Activated CD4-positive, alpha-beta T cell treated with anti-CD3 and anti-CD28 coated beads, Interleukin-2, amount 50 U/mL, for 4 hours (primary cell): ENCODE measurements around the gene MYO7B.
A peak's percentile ranks its signal among the peaks of the same experiment; 100 is the strongest.
"Not testable (repeated sequence)": the region's sequence is repeated elsewhere in the genome, so short reads cannot be mapped to it uniquely, and the experiment has no call there.

Source experiments
- DNase-seq, 2 experiments: peaks; one replicate each; pipeline ENCODE4 v3.0.0-alpha.2; 2020

Gene MYO7B

DNA sequence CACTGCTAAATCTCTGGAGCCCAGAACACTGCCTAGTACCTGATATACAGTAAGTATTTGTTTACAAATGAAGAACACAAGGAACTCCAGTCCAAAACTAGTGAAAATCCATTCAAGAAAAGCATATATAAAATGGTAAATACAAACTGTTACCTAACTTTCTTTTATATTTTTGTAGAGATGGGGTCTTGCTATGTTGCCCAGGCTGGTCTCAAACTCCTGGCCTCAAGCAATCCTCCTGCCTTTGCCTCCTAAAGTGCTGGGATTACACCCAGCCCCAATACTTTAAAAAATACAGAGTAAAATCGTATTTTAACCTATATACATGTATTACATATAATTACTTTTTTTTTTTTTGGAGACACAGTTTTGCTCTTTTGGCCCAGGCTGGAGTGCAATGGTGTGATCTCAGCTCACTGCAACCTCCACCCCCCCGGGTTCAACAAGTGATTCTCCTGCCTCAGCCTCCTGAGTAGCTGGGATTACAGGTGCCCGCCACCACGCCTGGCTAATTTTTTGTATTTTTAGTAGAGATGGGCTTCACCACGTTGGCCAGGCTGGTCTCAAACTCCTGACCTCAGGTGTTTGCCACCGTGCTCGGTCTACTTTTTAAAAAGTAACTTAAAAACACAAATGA lies 11.2 kb upstream of the MYO7B start:
- DNase-seq, result not testable (repeated sequence)

DNA sequence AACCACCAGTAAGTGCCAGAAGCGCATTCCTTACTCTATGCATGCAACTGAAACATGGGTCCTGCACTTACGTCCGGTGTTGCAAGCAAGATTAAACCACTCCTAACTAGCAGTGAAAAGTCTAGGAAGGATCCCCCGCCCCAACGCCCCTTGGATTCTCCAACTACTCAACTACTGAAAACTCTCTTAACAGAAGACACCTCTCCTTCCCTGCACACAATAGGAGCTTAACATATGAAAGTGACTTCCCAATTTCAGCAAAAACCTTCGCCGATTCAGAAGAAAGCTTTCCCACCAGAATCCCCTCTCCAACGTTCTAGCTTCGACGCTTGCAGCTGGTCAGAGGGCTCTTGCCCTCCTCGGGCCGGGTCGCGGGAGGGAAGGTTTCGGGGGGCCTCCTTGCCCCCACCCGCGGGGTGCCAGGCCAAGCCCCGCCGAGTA lies 9.8 kb upstream of the MYO7B start:
- no peak for DNase-seq

- peak; percentile 86 to 88 for DNase-seq
Measured at GRCh38 chr2:127526132-127527000, 9.1 kb upstream of the MYO7B start, which contains the start of gene IWS1. IWS1 (minus strand) TSS chr2:127526489; CDS start chr2:127526208, 281 bp downstream.

- no peak for DNase-seq
Measured at GRCh38 chr2:127527001-127527804, 8.3 kb upstream of the MYO7B start.

GRCh38 chr2:127528487-127528886 lies 7.0 kb upstream of the MYO7B start:
- DNase-seq, result no peak

- DNase-seq, result not testable (repeated sequence)
Measured at GRCh38 chr2:127529416-127529815, 6.1 kb upstream of the MYO7B start.

DNA sequence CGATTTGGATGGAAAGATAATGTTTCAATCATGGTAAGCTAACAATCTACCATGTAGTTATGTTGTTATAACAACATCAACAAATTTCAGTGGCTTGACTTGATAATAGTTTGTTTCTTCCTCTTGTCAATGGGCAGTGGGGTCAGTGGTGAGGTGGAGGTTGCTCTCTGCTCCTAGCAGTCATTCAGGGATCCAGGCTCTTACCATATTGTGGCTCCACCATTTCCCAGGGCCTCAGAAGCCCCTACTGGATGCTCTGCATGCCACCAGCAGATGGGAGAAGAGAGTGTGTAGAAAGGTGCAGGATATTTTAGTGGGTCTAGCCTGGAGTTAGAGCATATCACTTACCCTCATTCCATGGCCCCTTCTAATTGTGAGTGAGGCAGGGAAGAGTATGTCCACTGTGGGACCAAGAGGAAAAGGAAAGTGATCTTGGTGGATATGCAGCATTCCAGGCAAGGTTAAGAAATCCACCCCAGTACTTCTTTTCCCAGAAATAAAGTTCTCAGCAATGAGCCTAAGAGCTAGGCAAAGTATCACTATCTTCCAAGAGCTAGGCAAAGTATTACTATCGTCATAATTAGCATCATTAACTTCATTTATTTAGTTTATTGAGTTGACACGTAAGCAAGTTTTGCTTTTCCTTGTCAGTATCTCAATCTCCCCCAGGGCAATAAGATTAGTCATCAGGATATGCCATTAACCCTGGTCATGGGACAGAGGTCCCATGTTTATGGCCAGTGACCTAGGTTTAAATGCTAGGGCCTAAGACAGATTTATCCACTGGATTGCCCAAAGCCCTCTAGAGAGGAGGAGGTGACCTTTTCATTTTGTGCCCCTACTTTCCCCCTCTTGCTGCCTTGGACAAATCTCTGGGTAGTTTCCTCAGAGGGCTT lies 5.0 kb upstream of the MYO7B start:
- no peak for DNase-seq

DNA sequence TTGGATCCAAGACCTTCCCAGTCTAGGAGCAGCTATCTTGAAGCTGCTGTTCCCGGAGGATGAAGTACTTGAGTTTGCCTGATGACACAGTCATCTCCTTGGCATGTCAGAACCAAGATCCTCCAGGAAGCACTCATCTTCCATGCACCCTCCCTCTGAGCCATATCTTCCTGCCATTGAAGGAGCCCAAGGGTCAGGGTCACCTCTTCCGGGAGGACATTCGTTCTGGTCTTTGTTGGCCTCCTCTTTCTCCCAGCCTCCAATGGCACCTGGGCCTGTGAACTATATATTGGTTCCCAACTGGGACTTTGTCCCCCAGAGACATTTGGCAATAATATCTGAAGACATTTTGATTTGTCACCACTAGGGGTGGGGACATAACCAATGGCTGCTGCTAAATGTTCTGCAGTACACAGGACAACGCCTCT lies 4.2 kb upstream of the MYO7B start:
- no peak for DNase-seq

GRCh38 chr2:127532296-127532695 lies 3.2 kb upstream of the MYO7B start:
- DNase-seq, result no peak

- no peak for DNase-seq
Measured at GRCh38 chr2:127535918-127536317, 435 bp downstream of the MYO7B start.

- no peak for DNase-seq
Measured at GRCh38 chr2:127536707-127537541, 1.4 kb downstream of the MYO7B start.

DNA sequence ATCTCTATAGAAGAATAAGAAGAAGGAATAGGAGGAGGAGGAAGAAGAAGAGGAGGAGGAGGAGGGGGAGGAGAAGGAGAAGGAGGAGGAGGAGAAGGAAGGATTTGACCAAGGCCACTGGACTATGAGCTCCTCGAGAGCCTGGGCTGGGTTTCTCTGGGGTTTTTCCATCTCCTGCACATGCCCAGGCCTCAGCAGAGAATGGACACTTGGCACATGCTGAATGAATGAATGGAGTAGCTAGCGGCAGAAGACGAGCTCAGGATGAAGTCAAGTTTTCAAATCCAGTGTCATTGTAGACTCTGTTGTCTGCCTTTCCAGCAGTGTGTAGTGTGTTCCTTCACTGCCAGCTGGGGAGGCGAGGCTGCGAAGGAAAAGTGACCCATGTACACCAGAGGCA lies 2.2 kb downstream of the MYO7B start:
- DNase-seq, result no peak

DNA sequence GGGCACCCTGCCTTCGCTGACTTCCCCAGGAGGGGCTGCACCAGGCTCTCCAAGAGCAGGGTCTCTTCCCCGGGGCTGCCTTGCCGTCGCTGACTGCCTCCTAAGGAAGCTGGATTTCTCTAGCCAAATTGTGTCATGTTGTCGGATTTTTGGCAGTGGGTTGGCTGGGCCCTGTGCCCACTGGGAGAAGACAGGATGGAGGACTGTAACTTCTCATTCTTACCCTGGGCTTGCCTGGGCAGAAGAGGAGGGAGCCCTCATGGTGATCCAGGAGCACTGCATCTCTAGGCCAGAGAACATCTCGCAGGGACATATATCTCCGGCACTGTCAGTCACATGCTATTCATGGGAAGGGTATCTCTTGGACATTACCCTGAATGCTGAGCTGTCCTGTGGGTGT lies 6.3 kb downstream of the MYO7B start:
- DNase-seq, result no peak

GRCh38 chr2:127542231-127542630 lies 6.7 kb downstream of the MYO7B start:
- DNase-seq, result no peak

DNA sequence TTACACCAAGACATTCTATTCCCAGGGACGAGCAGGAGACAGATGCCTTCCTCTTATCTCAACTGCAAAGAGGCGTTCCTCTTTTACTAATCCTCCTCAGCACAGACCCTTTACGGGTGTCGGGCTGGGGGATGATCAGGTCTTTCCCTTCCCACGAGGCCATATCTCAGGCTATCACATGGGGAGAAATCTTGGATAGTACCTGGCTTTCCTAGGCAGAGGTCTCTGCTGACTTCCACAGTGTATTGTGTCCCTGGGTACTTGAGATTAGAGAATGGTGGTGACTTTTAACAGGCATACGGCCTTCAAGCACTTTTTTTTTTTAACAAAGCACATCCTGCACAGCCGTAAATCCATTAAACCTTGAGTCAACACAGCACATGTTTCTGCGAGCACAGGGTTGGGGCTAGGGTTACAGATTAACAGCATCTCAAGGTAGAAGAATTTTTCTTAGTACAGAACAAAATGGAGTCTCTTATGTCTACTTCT lies 7.6 kb downstream of the MYO7B start:
- not testable (repeated sequence) for DNase-seq

GRCh38 chr2:127545189-127545588 lies 9.7 kb downstream of the MYO7B start:
- DNase-seq, result no peak

DNA sequence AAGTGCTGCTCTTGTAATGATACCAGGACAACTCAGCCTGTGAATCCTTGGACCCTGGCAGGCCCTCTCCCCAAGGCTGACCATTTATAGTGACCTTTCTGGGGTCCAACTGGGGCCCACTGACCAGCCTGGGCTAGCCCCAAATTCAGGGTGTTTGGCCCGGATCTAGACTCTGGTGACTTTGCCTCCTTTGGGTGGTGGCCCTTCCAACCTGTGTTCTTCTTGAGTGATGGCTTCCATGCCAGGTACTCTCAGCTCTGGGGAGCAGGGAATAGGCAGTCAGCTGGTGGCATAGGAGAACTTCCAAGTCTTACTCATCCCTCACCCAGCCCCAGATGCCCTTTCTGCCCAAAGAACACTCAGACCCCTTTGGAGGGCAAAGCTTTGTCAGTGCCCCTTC lies 10.3 kb downstream of the MYO7B start:
- no peak for DNase-seq

DNA sequence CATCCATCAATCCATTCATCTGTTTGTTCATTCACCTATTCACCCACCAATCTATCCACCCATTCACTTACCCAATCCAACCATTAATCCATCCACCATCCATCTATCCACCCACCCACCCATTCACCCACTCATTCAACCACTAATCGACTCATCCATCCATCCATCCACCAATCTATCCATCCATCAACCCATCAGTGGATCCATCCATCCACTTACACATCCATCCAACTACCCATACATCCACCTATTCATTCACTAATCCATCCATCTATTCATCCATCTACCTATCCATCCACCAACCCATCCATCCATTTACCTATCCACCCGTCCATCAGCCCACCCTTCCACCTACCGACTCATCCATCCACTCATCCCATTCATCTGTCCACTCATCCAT lies 11.3 kb downstream of the MYO7B start:
- DNase-seq, result no peak

DNA sequence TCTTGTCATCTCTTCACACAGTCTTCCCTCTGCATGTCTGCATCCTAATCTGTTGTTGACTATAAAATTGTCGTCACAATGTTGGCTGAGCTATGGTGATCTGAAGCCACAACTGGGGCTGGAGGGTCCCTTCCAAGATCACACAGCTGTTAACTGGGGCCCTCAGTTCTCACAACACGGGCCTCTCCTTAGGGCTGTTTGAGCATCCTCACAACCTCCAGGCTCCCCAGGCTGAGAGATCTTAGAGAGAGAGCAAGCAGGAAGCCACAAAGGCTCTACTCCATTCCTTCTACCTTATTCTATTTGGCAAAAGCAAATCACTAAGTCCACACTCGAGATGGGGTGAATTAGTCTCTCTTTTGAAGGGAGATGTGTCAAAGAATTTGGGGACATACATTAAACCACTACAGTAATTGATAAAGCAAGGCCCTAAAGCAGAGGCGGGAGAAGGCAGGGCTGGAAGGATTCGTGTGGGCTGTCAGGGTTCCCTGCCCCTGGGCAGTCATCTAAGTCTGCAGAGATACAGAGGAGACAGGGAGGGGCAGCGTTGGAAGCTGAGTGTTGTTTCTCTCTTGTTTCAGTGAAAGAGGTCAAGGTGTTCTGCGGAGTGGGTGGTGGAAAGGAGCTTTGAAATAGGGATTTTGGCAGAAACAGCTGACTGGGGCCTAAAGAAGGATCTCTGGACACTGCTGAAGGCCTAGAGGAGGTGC lies 15.9 kb downstream of the MYO7B start:
- DNase-seq, result no peak

DNA sequence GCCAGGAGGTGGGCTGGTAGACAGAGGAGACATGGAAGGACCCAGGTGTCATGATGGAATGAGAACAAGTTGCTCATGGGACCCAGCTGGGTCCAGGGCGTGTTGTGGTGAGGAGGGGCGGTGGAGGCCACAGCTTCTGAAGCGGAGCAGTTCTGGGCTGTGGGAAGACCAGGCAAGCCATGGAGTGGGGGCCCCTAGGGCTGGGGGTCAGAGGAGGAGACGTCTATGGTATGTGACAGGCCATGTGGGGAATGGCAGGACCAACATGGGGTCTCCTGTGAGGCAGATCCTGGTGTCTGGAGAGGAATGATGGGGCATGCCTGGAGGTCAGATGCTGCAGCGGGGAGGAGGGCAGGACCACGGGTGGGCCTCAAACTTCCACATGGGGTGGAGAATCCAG lies 16.9 kb downstream of the MYO7B start:
- DNase-seq, result no peak
